ENCODE data around the gene SLC16A14. TPM values are rescaled to one million over a fixed set of nuclear protein-coding genes. Genes with fewer than 3 reads are reported as not detected.

Gene SLC16A14
- polyA plus RNA-seq, 1 of the 3 experiments (the other 2 are of a cell fraction), result 0.90 TPM

DNA sequence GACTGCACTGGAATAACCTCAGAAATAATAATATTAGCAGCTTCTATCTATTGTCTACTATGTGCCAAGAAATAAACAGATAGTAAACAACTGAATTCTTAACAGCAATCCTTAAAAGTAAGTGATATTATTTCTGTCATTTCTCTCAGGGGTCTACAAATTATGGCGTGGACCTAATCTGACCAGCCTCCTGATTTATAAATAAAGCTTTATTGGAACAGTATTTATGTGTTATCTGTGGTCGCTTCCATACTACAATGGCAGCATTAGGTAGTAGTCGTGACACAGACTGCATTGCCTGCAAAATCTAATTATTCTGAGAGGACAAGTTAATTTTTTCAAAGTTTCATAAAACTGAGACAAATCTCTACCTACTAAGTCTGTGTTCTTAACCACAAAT is 49.0 kb downstream of the SLC16A14 start:
- no peaks in the 10 kb centered on the region for H3F3A ChIP-seq (replicated peaks; ENCODE audit: insufficient read depth)
- no peak overlapping the region for H3K4me3 ChIP-seq (ENCODE audit: low read depth in 2 of 2, low read length in 1 of 2)
- no peaks in the 10 kb centered on the region for H3K79me2 ChIP-seq (ENCODE audit: insufficient read depth)
- no peaks in the 10 kb centered on the region for H3K9me2 ChIP-seq
- TF ChIP-seq FOXM1 (IDR thresholded peaks at IDR 0.05; ENCODE audit: low read depth) (no peak), PBX3 (IDR thresholded peaks at IDR 0.05) (no peak), MEF2A (IDR thresholded peaks at IDR 0.05; ENCODE audit: borderline replicate concordance, low read depth) (no peak), USF1 (IDR thresholded peaks at IDR 0.05; ENCODE audit: borderline replicate concordance, low read depth) (no peak), FOSL2 (IDR thresholded peaks at IDR 0.05; ENCODE audit: borderline replicate concordance, low read depth) (no peak), POLR2AphosphoS5 (IDR thresholded peaks at IDR 0.05; ENCODE audit: low read depth, low read length) (no peak), TAF1 (IDR thresholded peaks at IDR 0.05; ENCODE audit: borderline replicate concordance, low read depth, low read length) (no peak), RCOR1 (IDR thresholded peaks at IDR 0.05; ENCODE audit: low read length) (no peak), SMC3 (IDR thresholded peaks at IDR 0.05; ENCODE audit: low read depth, low read length) (no peak), TEAD4 (IDR thresholded peaks at IDR 0.05; ENCODE audit: borderline replicate concordance, insufficient read depth) (no peak), REST (IDR thresholded peaks at IDR 0.05; ENCODE audit: low read depth, low read length) (no peak), RAD21 (IDR thresholded peaks at IDR 0.05; ENCODE audit: low read length) (no peak)
- no peak overlapping the region for H2AFZ ChIP-seq (ENCODE audit: low read depth)
- no peak overlapping the region for H3K27ac ChIP-seq (ENCODE audit: low read depth in 2 of 2, low read length in 1 of 2)
- no peak overlapping the region for H3K4me2 ChIP-seq
- no peaks in the 10 kb centered on the region for H3K36me3 ChIP-seq (replicated peaks in 1 of 2; ENCODE audit: control insufficient read depth in 1 of 2, insufficient read depth in 2 of 2, low read length in 1 of 2)
- DNase-seq, result no peak
- H3K4me1 ChIP-seq (ENCODE audit: control insufficient read depth in 1 of 2, insufficient read depth in 2 of 2, low read depth in 1 of 2, low read length in 1 of 2), result no peaks in the 10 kb centered on the region
- POLR2A ChIA-PET, result no interaction called here
- CTCF ChIA-PET, result interaction anchor here (4.6 kb wide), 1 partner anchor 11 kb away, joined by 26 read pairs; no protein-coding TSS in a partner anchor
- H3K27me3 ChIP-seq (ENCODE audit: insufficient read depth), result no peaks in the 10 kb centered on the region
- H4K20me1 ChIP-seq (ENCODE audit: insufficient read depth), result no peaks in the 10 kb centered on the region
- 66% methylated on average over 3 of the region's 3 CpGs for WGBS (ENCODE audit: low lambda C conversion rate)
- no peaks in the 10 kb centered on the region for H3K9me3 ChIP-seq
- no peak overlapping the region for H3K9ac ChIP-seq

DNA sequence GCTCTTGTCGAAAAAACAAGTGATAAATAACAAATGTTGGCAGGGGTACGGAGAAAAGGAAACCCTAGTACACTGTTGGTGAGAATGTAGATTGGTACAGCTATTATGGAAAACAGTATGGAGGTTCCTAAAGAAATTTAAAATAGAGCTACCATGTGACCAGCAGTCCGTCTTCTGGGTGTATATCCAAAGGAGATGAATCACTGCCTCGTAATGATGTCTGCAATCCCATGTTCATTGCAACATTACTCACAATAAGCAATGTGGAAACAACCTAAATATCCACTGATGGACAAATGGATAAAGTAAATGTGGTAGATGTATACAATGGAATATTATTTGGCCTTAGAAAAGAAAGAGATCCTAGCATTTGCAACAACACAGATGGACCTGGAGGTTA is 50.6 kb downstream of the SLC16A14 start:
- Histone ChIP-seq H3K9me3 (no peaks in the 10 kb centered on the region), H4K20me1 (ENCODE audit: insufficient read depth) (no peaks in the 10 kb centered on the region), H3K79me2 (ENCODE audit: insufficient read depth) (no peaks in the 10 kb centered on the region), H3K4me2 (no peak overlapping the region), H2AFZ (ENCODE audit: low read depth) (no peak overlapping the region), H3F3A (replicated peaks; ENCODE audit: insufficient read depth) (no peaks in the 10 kb centered on the region), H3K27me3 (ENCODE audit: insufficient read depth) (no peaks in the 10 kb centered on the region), H3K36me3 (replicated peaks in 1 of 2; ENCODE audit: control insufficient read depth in 1 of 2, insufficient read depth in 2 of 2, low read length in 1 of 2) (no peaks in the 10 kb centered on the region), H3K27ac (ENCODE audit: low read depth in 2 of 2, low read length in 1 of 2) (no peak overlapping the region), H3K9me2 (no peaks in the 10 kb centered on the region), H3K4me3 (ENCODE audit: low read depth in 2 of 2, low read length in 1 of 2) (no peak overlapping the region), H3K9ac (no peak overlapping the region), H3K4me1 (ENCODE audit: control insufficient read depth in 1 of 2, insufficient read depth in 2 of 2, low read depth in 1 of 2, low read length in 1 of 2) (no peaks in the 10 kb centered on the region)
- no peak for TF ChIP-seq GATA2 (CRISPR knock-in tag; IDR thresholded peaks at IDR 0.05)
- TF ChIP-seq EP300 (IDR thresholded peaks at IDR 0.05; ENCODE audit: borderline replicate concordance in 1 of 2, low read depth in 1 of 2, low read length in 1 of 2), result no peak
- no peak for TF ChIP-seq POLR2AphosphoS5 (IDR thresholded peaks at IDR 0.05; ENCODE audit: low read depth, low read length)
- no peak for TF ChIP-seq PBX3 (IDR thresholded peaks at IDR 0.05)
- TF ChIP-seq EZH2phosphoT487 (IDR thresholded peaks at IDR 0.05; ENCODE audit: borderline replicate concordance, low read depth), result no peak
- no peak for TF ChIP-seq RXRA (IDR thresholded peaks at IDR 0.05; ENCODE audit: borderline replicate concordance, low read depth)
- TF ChIP-seq MEF2A (IDR thresholded peaks at IDR 0.05; ENCODE audit: borderline replicate concordance, low read depth), result no peak
- TF ChIP-seq NRF1 (IDR thresholded peaks at IDR 0.05; ENCODE audit: low read depth, low read length), result no peak
- no peak for DNase-seq
- WGBS (ENCODE audit: low lambda C conversion rate), result 79% methylated on average over 4 of the region's 4 CpGs
- ChIA-PET CTCF (interaction anchor here (1.4 kb wide), 1 partner anchor 10 kb away, joined by 7 read pairs; no protein-coding TSS in a partner anchor), POLR2A (no interaction called here)

Data from SK-N-SH (cell line).